ENCODE measurements around the gene SESTD1.
"Not testable (repeated sequence)": the region's sequence is repeated elsewhere in the genome, so short reads cannot be mapped to it uniquely, and the experiment has no call there.

The SESTD1 gene

GRCh38 chr2:179250848-179251504 lies 13.7 kb downstream of the SESTD1 start:
- CTCF ChIA-PET = no interaction called here
- POLR2A ChIA-PET (ENCODE audit: low non-redundant PET) = no interaction called here
- no peak for DNase-seq (ENCODE audit: low spot score)
- TF ChIP-seq CTCF (conservative IDR thresholded peaks at IDR 0.05; ENCODE audit: low read depth) = no peak
- H3K27ac ChIP-seq = no peak overlapping the region

DNA sequence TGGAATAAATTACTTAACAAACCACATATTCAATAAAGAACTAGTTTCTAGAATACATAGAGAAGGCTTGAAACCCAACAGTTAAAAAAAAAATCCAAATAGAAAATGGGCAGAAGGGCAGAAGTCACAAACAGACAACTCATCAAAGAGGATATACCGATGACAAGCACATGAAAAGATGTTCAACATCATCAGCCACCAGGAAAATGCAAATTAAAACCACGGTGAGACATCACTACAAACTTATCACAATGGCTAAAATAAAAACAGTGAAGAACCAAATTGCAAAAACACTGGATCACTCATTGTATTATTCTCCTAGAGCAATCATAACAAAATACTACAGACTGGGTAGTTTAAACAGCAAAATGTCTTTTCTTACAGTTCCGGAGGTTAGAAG lies 14.5 kb downstream of the SESTD1 start:
- CTCF ChIA-PET = no interaction called here
- no peak for DNase-seq (ENCODE audit: low spot score)
- TF ChIP-seq CTCF (conservative IDR thresholded peaks at IDR 0.05; ENCODE audit: low read depth) = no peak
- no peak overlapping the region for H3K27ac ChIP-seq
- POLR2A ChIA-PET (ENCODE audit: low non-redundant PET) = no interaction called here

DNA sequence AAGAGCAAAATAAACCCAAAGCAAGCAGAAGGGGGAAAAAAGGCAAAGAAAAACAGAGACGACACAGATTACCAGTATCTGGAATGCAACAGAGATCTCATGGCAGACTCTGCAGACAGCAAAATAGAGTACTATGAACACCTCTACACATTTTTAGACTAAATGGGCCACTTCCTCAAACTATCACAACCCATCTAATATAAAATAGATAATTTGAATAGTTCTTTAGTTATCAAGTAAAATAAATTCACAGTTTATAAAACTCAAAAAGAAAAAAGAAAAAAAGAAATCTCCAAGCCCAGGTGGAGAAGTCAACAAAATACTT lies 16.6 kb downstream of the SESTD1 start:
- no peak for TF ChIP-seq CTCF (conservative IDR thresholded peaks at IDR 0.05; ENCODE audit: low read depth)
- ChIA-PET POLR2A (ENCODE audit: low non-redundant PET) (no interaction called here), CTCF (no interaction called here)
- H3K27ac ChIP-seq = no peak overlapping the region
- no peak for DNase-seq (ENCODE audit: low spot score)

GRCh38 chr2:179247318-179248023 lies 17.2 kb downstream of the SESTD1 start:
- ChIA-PET CTCF (interaction anchor here (0.6 kb wide), 2 partner anchors 25 to 430 kb away, joined by 3 to 5 read pairs; no protein-coding TSS in a partner anchor), POLR2A (ENCODE audit: low non-redundant PET) (no interaction called here)
- TF ChIP-seq CTCF (conservative IDR thresholded peaks at IDR 0.05; ENCODE audit: low read depth) = no peak
- no peak overlapping the region for H3K27ac ChIP-seq
- no peak for DNase-seq (ENCODE audit: low spot score)

- POLR2A ChIA-PET (ENCODE audit: low non-redundant PET); DNase-seq (ENCODE audit: low spot score); CTCF ChIA-PET; H3K27ac ChIP-seq: not testable (repeated sequence)
These were observed 18.8 kb downstream of the SESTD1 start for GRCh38 chr2:179245843-179246242.

DNA sequence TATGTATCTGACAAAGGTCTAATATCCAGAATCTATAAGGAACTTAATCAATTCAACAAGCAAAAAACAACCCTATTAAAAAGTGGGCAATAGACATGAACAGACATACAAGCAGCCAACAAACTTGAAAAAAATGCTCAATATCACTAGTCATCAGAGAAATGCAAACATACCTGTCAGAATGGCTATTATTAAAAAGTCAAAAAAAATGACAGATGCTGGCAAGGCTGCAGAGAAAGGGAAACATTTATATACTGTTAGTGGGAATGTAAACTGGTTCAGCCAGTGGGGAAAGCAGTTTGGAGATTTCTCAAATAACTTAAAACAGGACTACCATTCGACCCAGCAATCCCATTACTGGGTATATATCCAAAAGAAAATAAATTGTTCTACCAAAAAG lies 21.6 kb downstream of the SESTD1 start:
- DNase-seq (ENCODE audit: low spot score) = no peak
- ChIA-PET POLR2A (ENCODE audit: low non-redundant PET) (no interaction called here), CTCF (no interaction called here)
- TF ChIP-seq CTCF (conservative IDR thresholded peaks at IDR 0.05; ENCODE audit: low read depth) = no peak
- H3K27ac ChIP-seq = no peak overlapping the region

Data from RWPE1 (cell line).